Measurements from ENCODE around the gene SLC35F4. TPM values are rescaled to one million over a fixed set of nuclear protein-coding genes. Genes with fewer than 3 reads are reported as not detected.

The SLC35F4 gene
- total RNA-seq, 1 donor from 2014 or later: not detected

DNA sequence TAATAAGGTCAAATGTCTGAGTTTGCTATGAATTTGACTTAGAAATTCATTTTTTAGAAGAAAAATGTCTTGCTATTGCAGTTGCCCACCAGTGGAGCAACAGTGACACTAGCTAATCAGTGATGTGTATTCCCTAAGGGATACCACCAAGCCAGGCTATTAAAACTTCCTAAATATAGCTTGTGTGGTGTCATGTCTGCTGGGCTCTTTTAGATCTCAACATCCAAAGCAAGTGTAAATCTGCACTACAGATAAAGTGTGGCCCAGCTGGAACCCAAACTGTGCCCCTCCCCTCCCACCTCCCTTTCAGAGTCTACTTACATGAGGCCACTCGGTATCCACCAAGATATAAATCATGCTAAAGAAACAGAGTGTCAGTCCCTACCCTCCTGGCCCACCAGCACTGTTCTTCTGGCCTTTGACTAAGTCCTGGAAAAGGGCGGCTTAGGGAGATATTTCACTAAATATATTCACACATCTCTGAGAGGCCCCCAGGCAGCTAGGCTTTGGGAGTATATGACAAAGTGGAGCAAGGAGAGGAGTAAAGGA is 53.8 kb downstream of the SLC35F4 start:
- intact Hi-C loops (cut with DNase I): no loop called here
- TF ChIP-seq CTCF (IDR thresholded peaks at IDR 0.05): no peak
- Histone ChIP-seq H3K9me3 (no peaks in the 10 kb centered on the region), H3K27ac (no peak overlapping the region), H3K4me3 (no peak overlapping the region), H3K4me1 (no peaks in the 10 kb centered on the region), H3K36me3 (no peaks in the 10 kb centered on the region), H3K27me3 (no peaks in the 10 kb centered on the region)
- no peak for DNase-seq (ENCODE audit: low spot score in 2 of 2)

- no peak for DNase-seq (ENCODE audit: low spot score in 2 of 2)
- TF ChIP-seq CTCF (IDR thresholded peaks at IDR 0.05): no peak
- H3K9me3 ChIP-seq: no peaks in the 10 kb centered on the region
- H3K4me1 ChIP-seq: no peaks in the 10 kb centered on the region
- no peak overlapping the region for H3K4me3 ChIP-seq
- no peaks in the 10 kb centered on the region for H3K27me3 ChIP-seq
- intact Hi-C loops (cut with DNase I): no loop called here
- no peak overlapping the region for H3K27ac ChIP-seq
- no peaks in the 10 kb centered on the region for H3K36me3 ChIP-seq
Observed at GRCh38 chr14:57809808-57810207, 56.1 kb downstream of the SLC35F4 start.

- TF ChIP-seq CTCF (IDR thresholded peaks at IDR 0.05): no peak
- intact Hi-C loops (cut with DNase I): no loop called here
- no peaks in the 10 kb centered on the region for H3K4me1 ChIP-seq
- H3K27me3 ChIP-seq: no peaks in the 10 kb centered on the region
- H3K27ac ChIP-seq: no peak overlapping the region
- H3K36me3 ChIP-seq: no peaks in the 10 kb centered on the region
- no peak overlapping the region for H3K4me3 ChIP-seq
- no peak for DNase-seq (ENCODE audit: low spot score in 2 of 2)
- peaks cover 0 to 8% of the 10 kb centered on the region in 2 donors for H3K9me3 ChIP-seq
Observed at GRCh38 chr14:57797160-57797559, 68.7 kb downstream of the SLC35F4 start.

DNA sequence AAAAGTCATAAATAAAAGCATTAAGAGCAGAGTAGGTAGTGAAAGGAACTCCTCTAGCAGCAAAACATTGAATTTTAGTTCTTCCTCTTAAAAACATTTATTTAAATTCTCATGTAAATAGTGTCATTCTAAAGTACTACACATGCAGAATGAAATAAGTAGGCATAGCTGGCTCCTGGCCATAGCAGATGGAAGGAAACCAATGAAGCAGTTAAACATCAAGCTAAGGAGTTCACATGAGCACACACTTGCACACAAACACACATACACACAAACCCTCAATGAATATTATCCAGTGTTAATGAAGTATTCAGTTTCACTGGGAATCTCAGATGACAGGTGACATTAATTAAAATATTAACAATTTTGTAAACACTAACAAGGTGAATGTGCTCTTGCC is 69.3 kb downstream of the SLC35F4 start:
- no peak overlapping the region for H3K4me3 ChIP-seq
- no peak for DNase-seq (ENCODE audit: low spot score in 2 of 2)
- intact Hi-C loops (cut with DNase I): no loop called here
- no peaks in the 10 kb centered on the region for H3K27me3 ChIP-seq
- no peak for TF ChIP-seq CTCF (IDR thresholded peaks at IDR 0.05)
- H3K36me3 ChIP-seq: no peaks in the 10 kb centered on the region
- H3K9me3 ChIP-seq: peaks cover 0 to 8% of the 10 kb centered on the region in 2 donors
- no peak overlapping the region for H3K27ac ChIP-seq
- no peaks in the 10 kb centered on the region for H3K4me1 ChIP-seq

DNA sequence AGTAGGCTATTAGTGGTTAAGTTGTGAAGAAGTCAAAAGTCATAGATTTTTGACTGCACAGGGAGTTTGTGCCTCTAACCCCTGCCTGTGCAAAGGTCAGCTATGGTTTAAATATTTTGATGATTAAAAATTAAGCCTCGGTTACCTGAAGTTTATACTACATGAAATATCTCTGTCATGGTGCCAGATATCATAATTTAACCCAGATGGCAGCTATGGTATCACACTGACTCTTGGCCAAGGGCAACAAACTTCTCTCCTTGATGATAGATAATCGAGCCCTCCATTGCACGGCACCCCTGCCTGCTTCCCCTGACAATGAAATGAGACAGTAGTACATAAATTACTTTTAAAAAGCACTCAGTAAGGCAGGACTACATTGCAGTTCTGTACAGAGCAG is 80.8 kb downstream of the SLC35F4 start:
- H3K36me3 ChIP-seq: no peaks in the 10 kb centered on the region
- H3K27me3 ChIP-seq: no peaks in the 10 kb centered on the region
- peaks cover 0 to 22% of the 10 kb centered on the region in 2 donors for H3K9me3 ChIP-seq
- H3K27ac ChIP-seq: no peak overlapping the region
- no peak for DNase-seq (ENCODE audit: low spot score in 2 of 2)
- intact Hi-C loops (cut with DNase I): no loop called here
- H3K4me3 ChIP-seq: no peak overlapping the region
- TF ChIP-seq CTCF (IDR thresholded peaks at IDR 0.05): no peak
- H3K4me1 ChIP-seq: no peaks in the 10 kb centered on the region

- Histone ChIP-seq H3K27me3 (no peaks in the 10 kb centered on the region), H3K9me3 (no peaks in the 10 kb centered on the region), H3K4me3 (no peak overlapping the region), H3K36me3 (no peaks in the 10 kb centered on the region), H3K27ac (no peak overlapping the region), H3K4me1 (no peaks in the 10 kb centered on the region)
- DNase-seq (ENCODE audit: low spot score in 2 of 2): no peak
- intact Hi-C loops (cut with DNase I): no loop called here
- TF ChIP-seq CTCF (IDR thresholded peaks at IDR 0.05): no peak
Observed at GRCh38 chr14:57771801-57772200, 94.1 kb downstream of the SLC35F4 start.

Measured in ascending aorta (tissue), 2 donors.